Measurements from ENCODE around the gene OR5W2.

DNA sequence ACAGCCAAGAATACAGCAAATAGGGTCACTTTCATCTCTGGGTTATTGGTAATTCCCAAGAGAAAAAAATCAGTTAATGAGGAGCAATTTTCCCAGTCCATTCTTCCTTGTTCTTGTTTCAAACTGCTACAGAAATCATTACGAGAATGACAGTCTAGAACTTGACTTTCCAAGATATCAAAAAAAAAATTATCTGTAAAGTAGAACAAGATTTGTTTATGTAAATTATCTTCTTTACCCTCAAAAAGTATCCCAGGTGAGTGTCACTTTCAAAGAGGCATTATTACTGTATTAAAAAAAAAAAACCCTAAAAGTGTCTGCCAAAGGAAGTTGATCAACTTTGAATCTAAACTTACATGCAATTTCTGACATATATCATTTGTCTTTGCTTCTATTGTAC lies at the start of gene OR5W2:
- TF ChIP-seq YY1 (IDR thresholded peaks at IDR 0.05; ENCODE audit: low read depth) (no peak), ZBTB7A (IDR thresholded peaks at IDR 0.05; ENCODE audit: low read depth) (no peak), CEBPB (IDR thresholded peaks at IDR 0.05) (no peak)

Measured in Ishikawa (cell line).